Measurements from ENCODE around the gene DERL3.

- no peak for TF ChIP-seq ZBTB43 (CRISPR knock-in tag; IDR thresholded peaks at IDR 0.05)
- TF ChIP-seq USF2 (CRISPR knock-in tag; IDR thresholded peaks at IDR 0.05) = no peak
- no peak for TF ChIP-seq MLX (CRISPR knock-in tag; IDR thresholded peaks at IDR 0.05)
- TF ChIP-seq CTCF (IDR thresholded peaks at IDR 0.05) = no peak
- no peak for TF ChIP-seq SP1 (CRISPR knock-in tag; conservative IDR thresholded peaks at IDR 0.05)
These were observed 3.8 kb upstream of the DERL3 start for GRCh38 chr22:23842599-23842998.

All from WTC11 (cell line).